Peyer's patch (tissue), 4 donors: ENCODE results near the gene NNT.
"Not testable (repeated sequence)": the region's sequence is repeated elsewhere in the genome, so short reads cannot be mapped to it uniquely, and the experiment has no call there.

Source experiments
- CTCF ChIP-seq, 6 experiments: fragments of 450-650 bp in 4 of 6; fragments of 200-600 bp in 2 of 6; sonication (generic) in 1 of 6; IDR thresholded peaks; one replicate each; pipeline ENCODE4 v1.5.1; 2017 to 2019; ENCODE audit warnings: antibody characterized with exemption in 6 of 6, mild to moderate bottlenecking in 3 of 6, moderate library complexity in 1 of 6
- POLR2A ChIP-seq, 2 donors: fragments of 450-650 bp; IDR thresholded peaks; one replicate each; pipeline ENCODE4 v1.5.1; 2017; ENCODE audit warnings: antibody characterized with exemption in 2 of 2, mild to moderate bottlenecking in 2 of 2, moderate library complexity in 2 of 2

- not testable (repeated sequence) for TF ChIP-seq CTCF, POLR2A (IDR thresholded peaks at IDR 0.05)
These were observed 63.7 kb downstream of the NNT start for GRCh38 chr5:43666728-43667127.
